DMS 273 treated with DMSO at 0.1 percent for 48 hours (cell line): ENCODE results near the gene FES.

Source experiments
- DNase-seq: peaks from one replicate; lab custom pipeline; 2025; lab: John Stamatoyannopoulos, UW

Gene FES

GRCh38 chr15:90930861-90931574 is 46.7 kb downstream of the FES start:
- DNase-seq: no peak

- DNase-seq: no peak
These were observed 47.2 kb downstream of the FES start for GRCh38 chr15:90931575-90931827.

- peak; percentile 33 for DNase-seq
These were observed 47.7 kb downstream of the FES start, which contains the start of gene HDDC3 for GRCh38 chr15:90931828-90932659. Gene HDDC3, minus strand, starts transcription at chr15:90932549. Its CDS starts 9 bp downstream, at chr15:90932540.

GRCh38 chr15:90932660-90932991 is 48.3 kb downstream of the FES start:
- no peak for DNase-seq

- DNase-seq: no peak
These were observed 49.0 kb downstream of the FES start for GRCh38 chr15:90933301-90933700.

- peak; percentile 35 for DNase-seq
These were observed 50.1 kb downstream of the FES start for GRCh38 chr15:90934256-90934948.

- DNase-seq: peak; percentile 30
These were observed 50.8 kb downstream of the FES start, which contains the start of gene UNC45A for GRCh38 chr15:90934949-90935751. Gene UNC45A, plus strand, starts transcription at chr15:90935285. Its CDS starts 40 bp downstream, at chr15:90935325.

GRCh38 chr15:90936823-90937222 is 52.5 kb downstream of the FES start:
- no peak for DNase-seq

GRCh38 chr15:90938261-90938660 is 54.0 kb downstream of the FES start:
- DNase-seq: no peak

- DNase-seq: no peak
These were observed 55.5 kb downstream of the FES start for GRCh38 chr15:90939756-90940155.

GRCh38 chr15:90941038-90941437 is 56.7 kb downstream of the FES start:
- no peak for DNase-seq

GRCh38 chr15:90942354-90943120 is 58.2 kb downstream of the FES start:
- DNase-seq: no peak

- DNase-seq: no peak
These were observed 60.8 kb downstream of the FES start for GRCh38 chr15:90945091-90945490.
